GM12892 (cell line): Measurements from ENCODE around the gene TSPYL6.

Experiments
- POLR2A ChIP-seq: IDR thresholded peaks from 2 replicates; pipeline ENCODE4 v1.6.1; 2011; ENCODE audit warnings: low read depth, low read length, control low read depth
- POLR2AphosphoS5 ChIP-seq: IDR thresholded peaks from 2 replicates; pipeline ENCODE4 v1.6.1; 2011; ENCODE audit warnings: low read depth, low read length, control low read depth

- TF ChIP-seq POLR2A (no peak), POLR2AphosphoS5 (no peak)
Observed at GRCh38 chr2:54212456-54212855, 43.6 kb downstream of the TSPYL6 start.
